Measurements from ENCODE around the gene NGEF. TPM values are rescaled to one million over a fixed set of nuclear protein-coding genes. Genes with fewer than 3 reads are reported as not detected.

Gene NGEF
- total RNA-seq, 1 experiment from 2014 or later, result 1.9 TPM

DNA sequence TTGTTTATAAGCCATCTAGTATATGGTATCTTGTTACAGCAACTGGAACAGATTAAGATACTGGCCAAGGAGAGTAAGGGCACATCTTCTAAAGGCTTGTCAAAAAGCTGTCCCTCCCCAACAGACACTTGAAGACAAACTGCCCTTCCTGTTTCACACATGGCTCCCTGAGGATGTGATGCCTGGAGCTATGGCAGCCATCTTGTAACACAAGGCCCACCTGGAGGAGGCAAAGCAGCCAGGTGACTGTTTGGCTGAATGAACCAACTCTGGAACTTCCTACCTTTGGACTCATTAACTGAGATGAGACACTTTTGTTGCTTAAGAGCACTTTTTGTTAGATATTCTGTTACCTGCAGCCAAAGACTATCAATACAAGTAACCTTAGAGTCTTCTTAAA lies 88.6 kb downstream of the NGEF start:
- H3K36me3 Mint-ChIP-seq (ENCODE audit: insufficient read depth in 1 of 3, low read depth in 3 of 3), result 0 out of 7 replicates have a peak, but pooled peaks cover 0 to 2% (median 0%) of the 10 kb centered on the region in 3 experiments
- no peak overlapping the region for H3K23ac ChIP-seq (ENCODE audit: insufficient read length, low read depth, low read length)
- H3K79me2 ChIP-seq (ENCODE audit: insufficient read depth, low read length), result no peaks in the 10 kb centered on the region
- H2BK20ac ChIP-seq (ENCODE audit: low read depth, low read length, poor library complexity, severe bottlenecking), result no peak overlapping the region
- peaks cover 88% of the 10 kb centered on the region for H3K27me3 Mint-ChIP-seq (ENCODE audit: low read depth)
- no peak for DNase-seq
- no peak overlapping the region for H3K4ac ChIP-seq (ENCODE audit: low read depth, low read length)
- H4K8ac ChIP-seq (replicated peaks; ENCODE audit: insufficient read length, low read depth, low read length), result no peak overlapping the region
- H3K9ac ChIP-seq (ENCODE audit: extremely low read depth, insufficient read length, low read length), result no peak overlapping the region
- no peaks in the 10 kb centered on the region for H3K4me1 ChIP-seq (ENCODE audit: insufficient read depth, low read length)
- no peak overlapping the region for H2BK120ac ChIP-seq (ENCODE audit: low read depth, low read length, poor library complexity, severe bottlenecking)
- peaks cover 12% of the 10 kb centered on the region for H3K23me2 ChIP-seq (ENCODE audit: insufficient read length, low read depth, low read length, poor library complexity, severe bottlenecking)
- no peak overlapping the region for H2AK5ac ChIP-seq (ENCODE audit: insufficient read length, low read length)
- no peak overlapping the region for H3K27ac Mint-ChIP-seq
- H3T11ph ChIP-seq (ENCODE audit: low read length), result no peak overlapping the region
- no peak overlapping the region for H2AFZ ChIP-seq (ENCODE audit: low read length)
- no peak overlapping the region for H2BK12ac ChIP-seq (ENCODE audit: insufficient read length, low read depth, low read length)
- no peak overlapping the region for H3K4me3 Mint-ChIP-seq
- H3K79me1 ChIP-seq (ENCODE audit: insufficient read depth, low read depth, low read length, poor library complexity, severe bottlenecking), result no peaks in the 10 kb centered on the region
- no peaks in the 10 kb centered on the region for H3K9me3 ChIP-seq (ENCODE audit: control insufficient read depth, low read depth, low read length)
- H4K20me1 ChIP-seq (ENCODE audit: control insufficient read depth, insufficient read depth, insufficient read length), result no peaks in the 10 kb centered on the region
- peaks cover 2 to 5% of the 10 kb centered on the region in 2 experiments; a peak in 3 of 5 replicates for H3K9me3 Mint-ChIP-seq
- no peak overlapping the region for H2BK15ac ChIP-seq (ENCODE audit: low read depth, low read length)
- H4K91ac ChIP-seq (ENCODE audit: insufficient read length, low read depth, low read length), result no peak overlapping the region
- no peak overlapping the region for H3K56ac ChIP-seq (ENCODE audit: insufficient read length, low read depth, low read length)
- no peak overlapping the region for H3K27ac ChIP-seq (ENCODE audit: insufficient read length, low read depth, low read length)
- H3K4me2 ChIP-seq (ENCODE audit: insufficient read depth, insufficient read length, low read length), result no peak overlapping the region
- no peak overlapping the region for H4K5ac ChIP-seq (ENCODE audit: insufficient read length, low read depth, low read length)
- peaks cover 27 to 32% of the 10 kb centered on the region in 2 experiments for H3K4me1 Mint-ChIP-seq
- TF ChIP-seq, protein P1, sequence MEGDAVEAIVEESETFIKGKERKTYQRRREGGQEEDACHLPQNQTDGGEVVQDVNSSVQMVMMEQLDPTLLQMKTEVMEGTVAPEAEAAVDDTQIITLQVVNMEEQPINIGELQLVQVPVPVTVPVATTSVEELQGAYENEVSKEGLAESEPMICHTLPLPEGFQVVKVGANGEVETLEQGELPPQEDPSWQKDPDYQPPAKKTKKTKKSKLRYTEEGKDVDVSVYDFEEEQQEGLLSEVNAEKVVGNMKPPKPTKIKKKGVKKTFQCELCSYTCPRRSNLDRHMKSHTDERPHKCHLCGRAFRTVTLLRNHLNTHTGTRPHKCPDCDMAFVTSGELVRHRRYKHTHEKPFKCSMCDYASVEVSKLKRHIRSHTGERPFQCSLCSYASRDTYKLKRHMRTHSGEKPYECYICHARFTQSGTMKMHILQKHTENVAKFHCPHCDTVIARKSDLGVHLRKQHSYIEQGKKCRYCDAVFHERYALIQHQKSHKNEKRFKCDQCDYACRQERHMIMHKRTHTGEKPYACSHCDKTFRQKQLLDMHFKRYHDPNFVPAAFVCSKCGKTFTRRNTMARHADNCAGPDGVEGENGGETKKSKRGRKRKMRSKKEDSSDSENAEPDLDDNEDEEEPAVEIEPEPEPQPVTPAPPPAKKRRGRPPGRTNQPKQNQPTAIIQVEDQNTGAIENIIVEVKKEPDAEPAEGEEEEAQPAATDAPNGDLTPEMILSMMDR (conservative IDR thresholded peaks at IDR 0.05), result no peak
- no peak overlapping the region for H3K14ac ChIP-seq (ENCODE audit: insufficient read depth, low read length)
- H3K27me3 ChIP-seq (ENCODE audit: insufficient read depth, low read length), result peaks cover 30% of the 10 kb centered on the region
- H3K18ac ChIP-seq (ENCODE audit: insufficient read length, low read depth, low read length), result no peak overlapping the region
- no peak overlapping the region for H2BK5ac ChIP-seq (ENCODE audit: insufficient read length, low read length)

All from H9 (cell line).